ENCODE measurements around the gene PIEZO1. TPM values are rescaled to one million over a fixed set of nuclear protein-coding genes. Genes with fewer than 3 reads are reported as not detected.

Gene PIEZO1
- total and polyA plus RNA-seq, 2 donors (not counting 3 experiments of a cell fraction or from before 2014, with no cell fraction given) = 298 to 322 TPM

DNA sequence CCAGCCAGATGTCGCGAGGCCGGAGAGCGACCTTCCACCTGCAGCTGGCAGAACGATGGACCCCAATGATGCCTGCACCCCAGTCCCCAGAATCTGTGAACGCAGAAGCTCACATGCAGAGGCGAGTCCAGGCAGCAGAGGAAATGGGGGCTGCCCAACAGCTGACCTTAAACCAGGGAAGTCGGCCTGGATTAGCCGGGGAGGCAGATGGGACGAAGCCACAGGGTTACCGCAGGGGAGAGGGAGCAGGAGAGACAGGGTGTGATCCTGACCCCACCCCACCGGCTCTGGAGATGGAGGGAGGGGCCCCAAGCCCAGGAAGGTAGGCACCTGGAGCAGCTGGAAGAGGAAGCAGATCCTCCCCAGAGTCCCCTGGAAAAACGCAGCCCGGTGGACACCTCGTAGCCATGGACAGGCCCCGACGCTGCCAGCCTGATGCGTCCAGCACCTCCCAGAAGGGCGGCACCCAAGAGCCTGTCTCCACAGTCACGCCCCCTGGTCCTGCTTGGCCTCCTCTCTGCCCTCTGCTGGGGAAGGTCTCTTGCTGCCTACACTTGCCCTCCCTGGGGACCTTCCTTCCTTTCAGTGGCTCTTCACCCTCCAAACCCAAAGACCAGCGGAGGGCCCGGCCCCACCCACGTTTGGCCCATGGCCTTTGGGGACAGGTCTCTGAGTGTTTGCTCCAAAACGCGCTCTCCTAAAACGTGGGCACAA is 37.3 kb downstream of the PIEZO1 start:
- ChIA-PET POLR2A (no interaction called here), CTCF (interaction anchor here (2.8 to 6.7 kb wide), 2 partner anchors 10 to 37 kb away, joined by 35 to 56 read pairs; partner anchors contain the start of gene PIEZO1)
- Histone ChIP-seq H3K4me2 (ENCODE audit: insufficient read depth, low read length) (no peak overlapping the region), H3K27me3 (ENCODE audit: control insufficient read depth in 2 of 2, insufficient read depth in 2 of 2, low read length in 2 of 2) (no peaks in the 10 kb centered on the region), H3K27ac (ENCODE audit: insufficient read depth, low read depth, low read length) (no peak overlapping the region), H3K4me1 (ENCODE audit: control insufficient read depth, extremely low read depth, insufficient read depth, low read length) (peaks cover 7% of the 10 kb centered on the region), H3K9ac (replicated peaks; ENCODE audit: extremely low read depth, insufficient read depth, low read length) (no peak overlapping the region), H3K4me3 (replicated peaks in 1 of 3; ENCODE audit: insufficient read depth in 1 of 3, low read depth in 1 of 3, low read length in 3 of 3) (no peak overlapping the region), H3K9me1 (replicated peaks; ENCODE audit: control insufficient read depth, extremely low read depth, insufficient read depth, low read length) (no peaks in the 10 kb centered on the region), H3K36me3 (ENCODE audit: control insufficient read depth in 2 of 2, extremely low read depth in 1 of 2, insufficient read depth in 2 of 2, low read length in 2 of 2) (peaks cover 3 to 7% of the 10 kb centered on the region in 2 experiments), H3K9me3 (replicated peaks; ENCODE audit: control insufficient read depth, insufficient read depth, low read length) (no peaks in the 10 kb centered on the region), H2AFZ (ENCODE audit: low read depth, low read length) (no peak overlapping the region), H3K79me2 (ENCODE audit: control insufficient read depth, insufficient read depth, low read length) (peaks cover 47% of the 10 kb centered on the region), H4K20me1 (replicated peaks; ENCODE audit: control insufficient read depth, extremely low read depth, insufficient read depth, low read length) (no peaks in the 10 kb centered on the region)
- intact Hi-C loops (cut with micrococcal nuclease) (no loop called here), dilution Hi-C loops (cut with MboI; ENCODE audit: extremely low pct_ligation_motif_present, low sequenced_read_pairs) (no loop called here)
- FAIRE-seq (no peak), DNase-seq (ENCODE audit: low read depth, low spot score) (no peak)
- BruUV-seq (replicated peaks) = no TSS peak
- TF ChIP-seq FOS (IDR thresholded peaks at IDR 0.05; ENCODE audit: borderline replicate concordance, insufficient read depth, low read length) = no peak
- TF ChIP-seq, protein P1, sequence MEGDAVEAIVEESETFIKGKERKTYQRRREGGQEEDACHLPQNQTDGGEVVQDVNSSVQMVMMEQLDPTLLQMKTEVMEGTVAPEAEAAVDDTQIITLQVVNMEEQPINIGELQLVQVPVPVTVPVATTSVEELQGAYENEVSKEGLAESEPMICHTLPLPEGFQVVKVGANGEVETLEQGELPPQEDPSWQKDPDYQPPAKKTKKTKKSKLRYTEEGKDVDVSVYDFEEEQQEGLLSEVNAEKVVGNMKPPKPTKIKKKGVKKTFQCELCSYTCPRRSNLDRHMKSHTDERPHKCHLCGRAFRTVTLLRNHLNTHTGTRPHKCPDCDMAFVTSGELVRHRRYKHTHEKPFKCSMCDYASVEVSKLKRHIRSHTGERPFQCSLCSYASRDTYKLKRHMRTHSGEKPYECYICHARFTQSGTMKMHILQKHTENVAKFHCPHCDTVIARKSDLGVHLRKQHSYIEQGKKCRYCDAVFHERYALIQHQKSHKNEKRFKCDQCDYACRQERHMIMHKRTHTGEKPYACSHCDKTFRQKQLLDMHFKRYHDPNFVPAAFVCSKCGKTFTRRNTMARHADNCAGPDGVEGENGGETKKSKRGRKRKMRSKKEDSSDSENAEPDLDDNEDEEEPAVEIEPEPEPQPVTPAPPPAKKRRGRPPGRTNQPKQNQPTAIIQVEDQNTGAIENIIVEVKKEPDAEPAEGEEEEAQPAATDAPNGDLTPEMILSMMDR (IDR thresholded peaks at IDR 0.05; ENCODE audit: extremely low read depth in 1 of 2, insufficient read depth in 1 of 2, low read depth in 1 of 2, low read length in 2 of 2) = peak; percentile 33 to 45

DNA sequence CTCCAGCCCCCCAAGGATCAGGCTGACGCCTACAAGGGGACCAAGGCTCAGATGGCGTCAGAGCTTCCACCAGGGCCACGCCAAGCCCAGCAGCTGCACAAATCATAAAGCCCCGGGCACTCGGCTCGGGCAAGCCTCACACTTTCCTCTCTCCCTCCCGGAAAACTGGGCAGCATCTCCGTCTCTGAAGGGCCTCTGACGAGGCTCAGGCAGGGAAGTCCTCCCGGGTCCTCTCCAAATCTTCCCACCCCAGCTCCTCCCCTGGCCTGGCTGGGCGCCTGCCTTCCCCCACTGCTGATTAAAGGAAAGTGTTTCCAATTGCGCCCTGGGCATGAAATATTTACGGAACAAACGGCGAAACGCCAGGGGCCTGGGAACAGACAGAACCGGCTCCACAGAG is 38.5 kb downstream of the PIEZO1 start:
- Histone ChIP-seq H4K20me1 (replicated peaks; ENCODE audit: control insufficient read depth, extremely low read depth, insufficient read depth, low read length) (no peaks in the 10 kb centered on the region), H3K4me2 (ENCODE audit: insufficient read depth, low read length) (no peak overlapping the region), H2AFZ (ENCODE audit: low read depth, low read length) (no peak overlapping the region), H3K9me3 (replicated peaks; ENCODE audit: control insufficient read depth, insufficient read depth, low read length) (no peaks in the 10 kb centered on the region), H3K36me3 (ENCODE audit: control insufficient read depth in 2 of 2, extremely low read depth in 1 of 2, insufficient read depth in 2 of 2, low read length in 2 of 2) (peaks cover 3 to 9% of the 10 kb centered on the region in 2 experiments), H3K9me1 (replicated peaks; ENCODE audit: control insufficient read depth, extremely low read depth, insufficient read depth, low read length) (no peaks in the 10 kb centered on the region), H3K27me3 (ENCODE audit: control insufficient read depth in 2 of 2, insufficient read depth in 2 of 2, low read length in 2 of 2) (no peaks in the 10 kb centered on the region), H3K79me2 (ENCODE audit: control insufficient read depth, insufficient read depth, low read length) (peaks cover 37% of the 10 kb centered on the region), H3K4me1 (ENCODE audit: control insufficient read depth, extremely low read depth, insufficient read depth, low read length) (peaks cover 7% of the 10 kb centered on the region), H3K4me3 (replicated peaks in 1 of 3; ENCODE audit: insufficient read depth in 1 of 3, low read depth in 1 of 3, low read length in 3 of 3) (no peak overlapping the region), H3K27ac (ENCODE audit: insufficient read depth, low read depth, low read length) (no peak overlapping the region), H3K9ac (replicated peaks; ENCODE audit: extremely low read depth, insufficient read depth, low read length) (no peak overlapping the region)
- BruUV-seq (replicated peaks) = no TSS peak
- FAIRE-seq = no peak
- no peak for DNase-seq (ENCODE audit: low read depth, low spot score)
- ChIA-PET CTCF (interaction anchor here (0.6 to 6.7 kb wide), 8 partner anchors 9 to 421 kb away, joined by 3 to 56 read pairs (median 8); partner anchors contain the start of gene PIEZO1), POLR2A (no interaction called here)
- dilution Hi-C loops (cut with MboI; ENCODE audit: extremely low pct_ligation_motif_present, low sequenced_read_pairs) = no loop called here
- TF ChIP-seq GATA2 (IDR thresholded peaks at IDR 0.05; ENCODE audit: insufficient read depth, insufficient read length, low read depth, low read length) = no peak
- TF ChIP-seq POLR2AphosphoS5 (IDR thresholded peaks at IDR 0.05; ENCODE audit: insufficient read depth, low read depth, low read length) = no peak
- TF ChIP-seq JUN (IDR thresholded peaks at IDR 0.05; ENCODE audit: borderline replicate concordance, insufficient read depth, insufficient read length, low read depth) = no peak
- TF ChIP-seq EZH2 (IDR thresholded peaks at IDR 0.05; ENCODE audit: borderline replicate concordance, low read depth, low read length, severe bottlenecking) = no peak
- TF ChIP-seq, protein P2, sequence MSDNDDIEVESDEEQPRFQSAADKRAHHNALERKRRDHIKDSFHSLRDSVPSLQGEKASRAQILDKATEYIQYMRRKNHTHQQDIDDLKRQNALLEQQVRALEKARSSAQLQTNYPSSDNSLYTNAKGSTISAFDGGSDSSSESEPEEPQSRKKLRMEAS (IDR thresholded peaks at IDR 0.05; ENCODE audit: insufficient read depth, insufficient read length) = no peak
- TF ChIP-seq FOS (IDR thresholded peaks at IDR 0.05; ENCODE audit: borderline replicate concordance, insufficient read depth, low read length) = no peak
- TF ChIP-seq, protein P1 (IDR thresholded peaks at IDR 0.05; ENCODE audit: extremely low read depth in 1 of 2, insufficient read depth in 1 of 2, low read depth in 1 of 2, low read length in 2 of 2) = no peak
- no peak for TF ChIP-seq POLR2A (IDR thresholded peaks at IDR 0.05; ENCODE audit: low read depth, low read length)
- TF ChIP-seq MYC (IDR thresholded peaks at IDR 0.05; ENCODE audit: low read depth, low read length) = no peak
- intact Hi-C loops (cut with micrococcal nuclease) = no loop called here
